Thyroid gland (tissue), 4 donors: ENCODE measurements around the gene SEMA3C.

ENCODE experiments used
- POLR2A ChIP-seq, 2 donors: fragments of 450-650 bp; IDR thresholded peaks; one replicate each; pipeline ENCODE4 v1.6.1; 2017; ENCODE audit warnings: antibody characterized with exemption in 2 of 2, mild to moderate bottlenecking in 2 of 2, moderate library complexity in 1 of 2
- TF ChIP-seq, protein P1 (sequence below), 6 experiments: fragments of 200-600 bp in 3 of 6; fragments of 450-650 bp in 3 of 6; sonication (generic) in 3 of 6; IDR thresholded peaks; one replicate each; pipeline ENCODE4 v1.5.1; 2016 to 2019; ENCODE audit warnings: antibody characterized with exemption in 6 of 6, mild to moderate bottlenecking in 2 of 6, inconsistent platforms in 1 of 6, moderate library complexity in 1 of 6

DNA sequence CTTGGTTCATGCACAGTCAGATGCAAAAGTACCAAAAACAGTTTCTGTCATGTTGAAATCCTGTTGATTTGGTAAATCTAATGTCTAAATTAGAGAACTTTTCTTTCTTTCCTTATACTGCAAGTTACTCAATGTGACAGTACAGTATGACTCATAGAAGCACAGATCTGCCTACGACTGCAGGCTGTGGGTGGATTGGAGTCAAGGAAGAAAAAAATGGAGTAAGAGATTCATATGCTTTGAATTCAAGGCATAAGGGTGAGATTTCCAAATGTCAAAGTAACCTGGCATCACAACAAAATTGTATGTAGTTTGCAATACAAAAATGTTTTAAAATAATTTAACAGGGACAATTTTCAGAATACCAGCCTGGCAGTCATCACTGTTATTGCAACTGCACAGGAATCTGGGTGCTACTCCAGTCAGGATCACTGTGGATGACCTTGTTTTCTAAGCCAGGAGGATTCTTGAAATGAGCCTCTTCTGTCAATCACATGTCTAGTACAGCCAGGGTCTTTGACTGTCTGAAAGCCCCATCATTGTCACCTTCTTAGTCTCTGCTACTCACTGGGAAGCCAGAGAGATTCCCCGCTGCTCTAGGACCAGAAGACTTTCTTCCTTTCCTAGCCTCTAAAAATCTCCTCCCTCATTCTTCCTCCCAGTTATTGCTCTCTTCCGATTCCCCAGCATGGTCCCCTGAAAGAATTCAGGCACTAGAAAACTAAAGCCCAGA is 196.8 kb downstream of the SEMA3C start:
- TF ChIP-seq POLR2A (IDR thresholded peaks at IDR 0.05): no peak
- TF ChIP-seq, protein P1, sequence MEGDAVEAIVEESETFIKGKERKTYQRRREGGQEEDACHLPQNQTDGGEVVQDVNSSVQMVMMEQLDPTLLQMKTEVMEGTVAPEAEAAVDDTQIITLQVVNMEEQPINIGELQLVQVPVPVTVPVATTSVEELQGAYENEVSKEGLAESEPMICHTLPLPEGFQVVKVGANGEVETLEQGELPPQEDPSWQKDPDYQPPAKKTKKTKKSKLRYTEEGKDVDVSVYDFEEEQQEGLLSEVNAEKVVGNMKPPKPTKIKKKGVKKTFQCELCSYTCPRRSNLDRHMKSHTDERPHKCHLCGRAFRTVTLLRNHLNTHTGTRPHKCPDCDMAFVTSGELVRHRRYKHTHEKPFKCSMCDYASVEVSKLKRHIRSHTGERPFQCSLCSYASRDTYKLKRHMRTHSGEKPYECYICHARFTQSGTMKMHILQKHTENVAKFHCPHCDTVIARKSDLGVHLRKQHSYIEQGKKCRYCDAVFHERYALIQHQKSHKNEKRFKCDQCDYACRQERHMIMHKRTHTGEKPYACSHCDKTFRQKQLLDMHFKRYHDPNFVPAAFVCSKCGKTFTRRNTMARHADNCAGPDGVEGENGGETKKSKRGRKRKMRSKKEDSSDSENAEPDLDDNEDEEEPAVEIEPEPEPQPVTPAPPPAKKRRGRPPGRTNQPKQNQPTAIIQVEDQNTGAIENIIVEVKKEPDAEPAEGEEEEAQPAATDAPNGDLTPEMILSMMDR (IDR thresholded peaks at IDR 0.05): no peak
